Esophagus squamous epithelium (tissue), 4 donors: Measurements from ENCODE around the gene NDUFB3.

Experiments
- POLR2A ChIP-seq, 4 donors: fragments of 450-650 bp; IDR thresholded peaks; one replicate each; pipeline ENCODE4 v1.6.1; 2017; ENCODE audit warnings: antibody characterized with exemption in 4 of 4, mild to moderate bottlenecking in 4 of 4, moderate library complexity in 3 of 4
- TF ChIP-seq, protein P1 (sequence below), 6 experiments: fragments of 450-650 bp in 4 of 6; fragments of 200-600 bp in 2 of 6; sonication (generic) in 2 of 6; IDR thresholded peaks; one replicate each; pipeline ENCODE4 v1.5.1; 2016 to 2019; ENCODE audit warnings: antibody characterized with exemption in 6 of 6, mild to moderate bottlenecking in 4 of 6, moderate library complexity in 4 of 6

- TF ChIP-seq, protein P1, sequence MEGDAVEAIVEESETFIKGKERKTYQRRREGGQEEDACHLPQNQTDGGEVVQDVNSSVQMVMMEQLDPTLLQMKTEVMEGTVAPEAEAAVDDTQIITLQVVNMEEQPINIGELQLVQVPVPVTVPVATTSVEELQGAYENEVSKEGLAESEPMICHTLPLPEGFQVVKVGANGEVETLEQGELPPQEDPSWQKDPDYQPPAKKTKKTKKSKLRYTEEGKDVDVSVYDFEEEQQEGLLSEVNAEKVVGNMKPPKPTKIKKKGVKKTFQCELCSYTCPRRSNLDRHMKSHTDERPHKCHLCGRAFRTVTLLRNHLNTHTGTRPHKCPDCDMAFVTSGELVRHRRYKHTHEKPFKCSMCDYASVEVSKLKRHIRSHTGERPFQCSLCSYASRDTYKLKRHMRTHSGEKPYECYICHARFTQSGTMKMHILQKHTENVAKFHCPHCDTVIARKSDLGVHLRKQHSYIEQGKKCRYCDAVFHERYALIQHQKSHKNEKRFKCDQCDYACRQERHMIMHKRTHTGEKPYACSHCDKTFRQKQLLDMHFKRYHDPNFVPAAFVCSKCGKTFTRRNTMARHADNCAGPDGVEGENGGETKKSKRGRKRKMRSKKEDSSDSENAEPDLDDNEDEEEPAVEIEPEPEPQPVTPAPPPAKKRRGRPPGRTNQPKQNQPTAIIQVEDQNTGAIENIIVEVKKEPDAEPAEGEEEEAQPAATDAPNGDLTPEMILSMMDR (IDR thresholded peaks at IDR 0.05) = no peak
- no peak for TF ChIP-seq POLR2A (IDR thresholded peaks at IDR 0.05)
These were observed 43.0 kb downstream of the NDUFB3 start for GRCh38 chr2:201114846-201115245.
